ENCODE data around the gene DUOX2. TPM values are rescaled to one million over a fixed set of nuclear protein-coding genes. Genes with fewer than 3 reads are reported as not detected.
"Not testable (repeated sequence)": the region's sequence is repeated elsewhere in the genome, so short reads cannot be mapped to it uniquely, and the experiment has no call there.

DUOX2 gene
- total RNA-seq, 1 experiment from 2014 or later, result 0.44 TPM

GRCh38 chr15:45136378-45136764 is 22.4 kb upstream of the DUOX2 start:
- Histone ChIP-seq H3K4me1 (ENCODE audit: control insufficient read depth in 1 of 2, insufficient read depth in 2 of 2, low read length in 2 of 2) (no peaks in the 10 kb centered on the region), H3K4me2 (ENCODE audit: low read length) (no peak overlapping the region), H3K9ac (ENCODE audit: low read length) (no peak overlapping the region), H3K27me3 (ENCODE audit: insufficient read depth, low read length) (no peaks in the 10 kb centered on the region), H3K9me3 (ENCODE audit: control insufficient read depth in 1 of 2, insufficient read depth in 1 of 2, low read depth in 1 of 2, low read length in 2 of 2) (no peaks in the 10 kb centered on the region), H3K9me2 (ENCODE audit: insufficient read depth) (no peaks in the 10 kb centered on the region), H3K27ac (ENCODE audit: low read depth, low read length) (no peak overlapping the region), H3K79me2 (ENCODE audit: insufficient read depth, low read length) (no peaks in the 10 kb centered on the region), H3K36me3 (ENCODE audit: control insufficient read depth in 1 of 2, insufficient read depth in 2 of 2, low read length in 2 of 2) (peaks cover 0 to 5% of the 10 kb centered on the region in 2 experiments; a peak in 1 of 4 replicates), H3K4me3 (replicated peaks in 1 of 2; ENCODE audit: low read depth in 1 of 2, low read length in 2 of 2) (no peak overlapping the region), H2AFZ (ENCODE audit: low read depth, low read length, poor library complexity, severe bottlenecking) (no peak overlapping the region), H4K20me1 (ENCODE audit: insufficient read depth) (no peaks in the 10 kb centered on the region)
- CTCF ChIA-PET, result no interaction called here
- POLR2A ChIA-PET, result no interaction called here
- intact Hi-C loops (cut with micrococcal nuclease), result no loop called here
- TF ChIP-seq YY1 (IDR thresholded peaks at IDR 0.05; ENCODE audit: extremely low read depth, insufficient replicate concordance, low read depth, low read length), result no peak
- RAD21 ChIA-PET (ENCODE audit: low non-redundant PET in 1 of 2, low total read pairs in 2 of 2, uncharacterized antibody in 2 of 2, unreplicated experiment in 2 of 2), result no interaction called here
- no TSS peak for BruUV-seq (replicated peaks)
- ATAC-seq, result no peak
- DNase-seq (ENCODE audit: low read depth, low spot score), result no peak

GRCh38 chr15:45135705-45136377 is 21.9 kb upstream of the DUOX2 start:
- intact Hi-C loops (cut with micrococcal nuclease); ATAC-seq; H3K79me2 ChIP-seq (ENCODE audit: insufficient read depth, low read length); DNase-seq (ENCODE audit: low read depth, low spot score); BruUV-seq (replicated peaks); CTCF ChIA-PET; H4K20me1 ChIP-seq (ENCODE audit: insufficient read depth); RAD21 ChIA-PET (ENCODE audit: low non-redundant PET in 1 of 2, low total read pairs in 2 of 2, uncharacterized antibody in 2 of 2, unreplicated experiment in 2 of 2); H3K9me3 ChIP-seq (ENCODE audit: control insufficient read depth in 1 of 2, insufficient read depth in 1 of 2, low read depth in 1 of 2, low read length in 2 of 2); H3K27ac ChIP-seq (ENCODE audit: low read depth, low read length); H3K27me3 ChIP-seq (ENCODE audit: insufficient read depth, low read length); H3K9ac ChIP-seq (ENCODE audit: low read length); H3K36me3 ChIP-seq (ENCODE audit: control insufficient read depth in 1 of 2, insufficient read depth in 2 of 2, low read length in 2 of 2); H3K4me2 ChIP-seq (ENCODE audit: low read length); H2AFZ ChIP-seq (ENCODE audit: low read depth, low read length, poor library complexity, severe bottlenecking); H3K9me2 ChIP-seq (ENCODE audit: insufficient read depth); H3K4me1 ChIP-seq (ENCODE audit: control insufficient read depth in 1 of 2, insufficient read depth in 2 of 2, low read length in 2 of 2); H3K4me3 ChIP-seq (replicated peaks in 1 of 2; ENCODE audit: low read depth in 1 of 2, low read length in 2 of 2); POLR2A ChIA-PET: not testable (repeated sequence)

Measured in HCT116 (cell line).